Suprapubic skin (tissue), 4 donors: ENCODE measurements around the gene PPP1R14C. TPM values are rescaled to one million over a fixed set of nuclear protein-coding genes. Genes with fewer than 3 reads are reported as not detected.

Experiments
- DNase-seq, 2 donors: peaks; one replicate each; pipeline ENCODE4 v3.0.0-alpha.2; 2019; ENCODE audit warnings: low spot score in 2 of 2
- H3K27ac ChIP-seq: fragments of 200-600 bp; sonication (generic); one replicate; pipeline ENCODE4 v1.5.1; 2019
- H3K27me3 ChIP-seq: fragments of 200-600 bp; sonication (generic); one replicate; pipeline ENCODE4 v1.5.1; 2019
- H3K36me3 ChIP-seq: fragments of 200-600 bp; sonication (generic); one replicate; pipeline ENCODE4 v1.5.1; 2019
- H3K4me1 ChIP-seq: fragments of 200-600 bp; sonication (generic); one replicate; pipeline ENCODE4 v1.5.1; 2019
- H3K4me3 ChIP-seq: fragments of 200-600 bp; sonication (generic); one replicate; pipeline ENCODE4 v1.5.1; 2019; ENCODE audit warnings: mild to moderate bottlenecking
- H3K9me3 ChIP-seq: fragments of 200-600 bp; sonication (generic); one replicate; pipeline ENCODE4 v1.5.1; 2019
- EP300 ChIP-seq: sonication (generic); formaldehyde crosslinking; IDR thresholded peaks from one replicate; pipeline ENCODE4 v1.6.1; 2017; ENCODE audit warnings: antibody characterized with exemption
- POLR2A ChIP-seq, 2 donors: fragments of 450-650 bp; IDR thresholded peaks; one replicate each; pipeline ENCODE4 v1.6.1; 2017; ENCODE audit warnings: antibody characterized with exemption in 2 of 2, mild to moderate bottlenecking in 2 of 2, moderate library complexity in 2 of 2
- POLR2AphosphoS5 ChIP-seq, 3 donors: sonication (generic); formaldehyde crosslinking; IDR thresholded peaks; one replicate each; pipeline ENCODE4 v1.6.1; 2017; ENCODE audit warnings: antibody characterized with exemption in 3 of 3
- WGBS: methylation state at CpG from one replicate; pipeline ENCODE4 v1.1.5; 2018; 5-methylcytosine and 5-hydroxymethylcytosine counted together
- total RNA-seq, 4 donors: library from RNA; depleted of rRNA; stranded (reverse); fragments of >200 nt; gene quantifications; one replicate each; pipeline ENCODE4 v1.1.0, GENCODE V29; 2016
- TF ChIP-seq, protein P1 (sequence below), 2 donors: fragments of 200-600 bp in 1 of 2; fragments of 450-650 bp in 1 of 2; sonication (generic) in 1 of 2; IDR thresholded peaks; one replicate each; pipeline ENCODE4 v1.5.1; 2016 to 2019; ENCODE audit warnings: antibody characterized with exemption in 2 of 2, mild to moderate bottlenecking in 1 of 2, moderate library complexity in 1 of 2

The PPP1R14C gene
- total RNA-seq, 4 donors from 2014 or later = 44.3 to 104 (median 88.8) TPM

DNA sequence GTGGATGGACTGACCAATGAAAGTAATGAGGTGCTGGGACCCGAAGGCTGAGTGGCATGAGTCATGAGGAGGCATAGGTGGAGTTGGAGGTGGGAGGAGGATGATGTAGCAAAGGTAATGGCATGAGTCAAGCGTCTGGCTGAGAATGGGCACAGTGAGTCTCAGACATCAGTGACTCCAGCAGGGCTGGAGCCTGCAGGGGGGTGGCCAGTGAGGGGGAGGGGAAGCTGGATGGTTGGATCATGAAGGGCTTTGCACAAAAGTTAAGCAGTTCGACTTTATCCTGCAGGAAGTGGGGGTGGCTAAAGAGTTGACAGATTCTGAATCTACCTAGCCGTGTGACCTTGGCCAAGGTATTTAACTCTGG, 127.0 kb downstream of the PPP1R14C start:
- H3K27me3 ChIP-seq = no peaks in the 10 kb centered on the region
- no peaks in the 10 kb centered on the region for H3K9me3 ChIP-seq
- 70% methylated on average over 4 of the region's 4 CpGs for WGBS
- H3K36me3 ChIP-seq = no peaks in the 10 kb centered on the region
- peak in 1 of 2 donors; percentile 59 for DNase-seq
- peak overlapping the region; percentile 2 for H3K27ac ChIP-seq
- H3K4me3 ChIP-seq = no peak overlapping the region
- H3K4me1 ChIP-seq = peaks cover 62% of the 10 kb centered on the region
- no peak for TF ChIP-seq POLR2AphosphoS5 (IDR thresholded peaks at IDR 0.05)
- TF ChIP-seq EP300 = no peak
- TF ChIP-seq, protein P1, sequence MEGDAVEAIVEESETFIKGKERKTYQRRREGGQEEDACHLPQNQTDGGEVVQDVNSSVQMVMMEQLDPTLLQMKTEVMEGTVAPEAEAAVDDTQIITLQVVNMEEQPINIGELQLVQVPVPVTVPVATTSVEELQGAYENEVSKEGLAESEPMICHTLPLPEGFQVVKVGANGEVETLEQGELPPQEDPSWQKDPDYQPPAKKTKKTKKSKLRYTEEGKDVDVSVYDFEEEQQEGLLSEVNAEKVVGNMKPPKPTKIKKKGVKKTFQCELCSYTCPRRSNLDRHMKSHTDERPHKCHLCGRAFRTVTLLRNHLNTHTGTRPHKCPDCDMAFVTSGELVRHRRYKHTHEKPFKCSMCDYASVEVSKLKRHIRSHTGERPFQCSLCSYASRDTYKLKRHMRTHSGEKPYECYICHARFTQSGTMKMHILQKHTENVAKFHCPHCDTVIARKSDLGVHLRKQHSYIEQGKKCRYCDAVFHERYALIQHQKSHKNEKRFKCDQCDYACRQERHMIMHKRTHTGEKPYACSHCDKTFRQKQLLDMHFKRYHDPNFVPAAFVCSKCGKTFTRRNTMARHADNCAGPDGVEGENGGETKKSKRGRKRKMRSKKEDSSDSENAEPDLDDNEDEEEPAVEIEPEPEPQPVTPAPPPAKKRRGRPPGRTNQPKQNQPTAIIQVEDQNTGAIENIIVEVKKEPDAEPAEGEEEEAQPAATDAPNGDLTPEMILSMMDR (IDR thresholded peaks at IDR 0.05) = no peak
- TF ChIP-seq POLR2A (IDR thresholded peaks at IDR 0.05) = no peak

DNA sequence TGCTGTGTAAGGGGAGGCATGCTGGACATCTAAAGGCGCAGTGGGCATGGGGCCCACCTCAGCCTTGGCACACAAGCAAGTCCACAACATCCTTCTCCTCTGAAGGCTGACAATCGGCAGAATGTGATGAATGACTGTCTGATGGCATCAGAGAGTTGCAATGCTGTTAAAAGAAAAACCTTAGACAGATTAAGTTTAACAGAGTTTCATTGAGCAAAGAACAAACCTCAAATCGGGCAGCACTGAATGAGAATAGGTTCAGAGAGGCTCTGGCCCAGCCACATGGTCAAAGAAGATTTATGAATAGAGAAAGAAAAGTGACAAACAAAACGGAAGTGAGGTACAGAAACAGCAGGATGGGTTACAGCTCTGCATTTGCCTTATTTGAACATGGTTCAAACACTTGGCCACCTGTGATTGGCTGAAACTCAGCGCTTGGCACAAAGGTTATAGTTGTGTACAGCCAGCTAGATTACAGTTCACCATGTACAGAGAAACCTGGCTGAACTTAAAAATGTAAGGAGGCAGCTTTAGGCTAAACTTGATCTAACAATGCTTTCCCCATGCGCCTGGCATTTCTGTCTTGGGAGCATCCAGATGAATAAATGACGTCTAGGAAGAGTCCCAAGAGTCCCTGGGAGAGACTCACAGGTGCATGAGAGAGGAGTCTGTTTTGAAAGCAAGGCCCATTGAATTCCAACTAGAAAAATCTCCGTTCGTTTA, 127.6 kb downstream of the PPP1R14C start:
- no peak for TF ChIP-seq POLR2A (IDR thresholded peaks at IDR 0.05)
- TF ChIP-seq EP300 = no peak
- TF ChIP-seq POLR2AphosphoS5 (IDR thresholded peaks at IDR 0.05) = no peak
- TF ChIP-seq, protein P1 (IDR thresholded peaks at IDR 0.05) = no peak
- peak in 1 of 2 donors; percentile 18 for DNase-seq
- 82% methylated on average over 9 of the region's 9 CpGs for WGBS
- Histone ChIP-seq H3K4me1 (peaks cover 67% of the 10 kb centered on the region), H3K4me3 (no peak overlapping the region), H3K27ac (peak overlapping the region; percentile 2), H3K36me3 (no peaks in the 10 kb centered on the region), H3K9me3 (no peaks in the 10 kb centered on the region), H3K27me3 (no peaks in the 10 kb centered on the region)

DNA sequence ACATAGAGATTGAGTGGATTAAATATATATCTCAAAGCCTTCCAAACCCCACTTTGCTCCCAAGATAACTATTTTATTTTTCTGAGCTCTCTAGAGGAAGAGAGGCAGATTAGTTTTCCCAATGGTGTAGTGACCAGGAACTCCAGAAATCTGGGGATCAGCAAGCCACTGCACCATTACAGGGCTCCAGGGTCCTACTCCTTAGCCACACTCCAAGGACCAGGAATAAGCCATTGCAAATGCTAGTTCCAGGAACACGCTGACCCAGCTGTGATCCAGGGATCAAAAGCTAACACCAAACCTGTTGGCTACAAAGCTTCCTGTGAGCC, 128.3 kb downstream of the PPP1R14C start:
- 100% methylated on average over 1 of the region's 1 CpG for WGBS
- Histone ChIP-seq H3K4me3 (no peak overlapping the region), H3K9me3 (no peaks in the 10 kb centered on the region), H3K4me1 (peaks cover 70% of the 10 kb centered on the region), H3K36me3 (no peaks in the 10 kb centered on the region), H3K27ac (no peak overlapping the region), H3K27me3 (no peaks in the 10 kb centered on the region)
- TF ChIP-seq, protein P1 (IDR thresholded peaks at IDR 0.05) = no peak
- TF ChIP-seq EP300 = no peak
- no peak for TF ChIP-seq POLR2A (IDR thresholded peaks at IDR 0.05)
- TF ChIP-seq POLR2AphosphoS5 (IDR thresholded peaks at IDR 0.05) = no peak
- DNase-seq = peak in 1 of 2 donors; percentile 24

DNA sequence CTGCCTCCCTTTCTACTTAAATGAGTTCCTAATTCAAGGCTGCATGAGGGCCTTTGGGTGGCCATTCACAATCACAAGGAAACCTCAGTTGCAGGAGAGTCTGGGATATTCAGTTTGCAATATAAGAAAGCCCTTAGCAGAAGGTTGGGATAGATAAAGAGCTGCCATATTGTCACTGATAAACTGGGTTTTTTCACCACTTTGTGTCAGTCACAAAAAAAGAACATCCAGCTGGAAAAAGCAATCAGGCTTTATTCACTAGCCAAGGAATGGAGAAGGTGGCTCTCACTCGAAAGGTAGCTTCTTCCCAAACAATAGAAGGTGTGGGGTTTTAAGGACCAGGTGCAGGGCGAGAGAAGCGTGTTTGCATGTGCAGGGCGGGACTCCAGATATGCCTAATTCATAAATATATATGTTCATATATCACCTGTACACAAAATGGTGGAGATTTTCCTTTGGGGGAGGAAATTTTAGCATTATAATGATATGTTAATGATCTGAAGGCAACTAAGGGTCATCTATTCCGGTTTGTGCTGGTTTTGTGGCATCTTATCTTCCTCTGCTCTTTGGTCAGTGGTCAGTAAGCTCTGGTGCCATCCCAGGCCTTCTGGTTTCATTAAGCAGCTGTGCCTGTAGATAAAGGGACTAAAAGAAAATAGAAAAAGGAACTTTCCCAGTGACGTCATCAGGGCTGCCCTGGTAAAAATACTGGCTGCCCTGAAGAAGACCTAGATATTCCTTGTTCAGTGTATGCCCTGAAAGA, 128.8 kb downstream of the PPP1R14C start:
- TF ChIP-seq POLR2AphosphoS5 (IDR thresholded peaks at IDR 0.05) (no peak), EP300 (no peak), POLR2A (IDR thresholded peaks at IDR 0.05) (no peak)
- TF ChIP-seq, protein P1 (IDR thresholded peaks at IDR 0.05) = no peak
- 65% methylated on average over 6 of the region's 6 CpGs for WGBS
- peak in 1 of 2 donors; percentile 29 for DNase-seq
- H3K27ac ChIP-seq = peak overlapping the region; percentile 78
- no peaks in the 10 kb centered on the region for H3K9me3 ChIP-seq
- H3K36me3 ChIP-seq = no peaks in the 10 kb centered on the region
- no peak overlapping the region for H3K4me3 ChIP-seq
- peaks cover 70% of the 10 kb centered on the region for H3K4me1 ChIP-seq
- no peaks in the 10 kb centered on the region for H3K27me3 ChIP-seq

DNA sequence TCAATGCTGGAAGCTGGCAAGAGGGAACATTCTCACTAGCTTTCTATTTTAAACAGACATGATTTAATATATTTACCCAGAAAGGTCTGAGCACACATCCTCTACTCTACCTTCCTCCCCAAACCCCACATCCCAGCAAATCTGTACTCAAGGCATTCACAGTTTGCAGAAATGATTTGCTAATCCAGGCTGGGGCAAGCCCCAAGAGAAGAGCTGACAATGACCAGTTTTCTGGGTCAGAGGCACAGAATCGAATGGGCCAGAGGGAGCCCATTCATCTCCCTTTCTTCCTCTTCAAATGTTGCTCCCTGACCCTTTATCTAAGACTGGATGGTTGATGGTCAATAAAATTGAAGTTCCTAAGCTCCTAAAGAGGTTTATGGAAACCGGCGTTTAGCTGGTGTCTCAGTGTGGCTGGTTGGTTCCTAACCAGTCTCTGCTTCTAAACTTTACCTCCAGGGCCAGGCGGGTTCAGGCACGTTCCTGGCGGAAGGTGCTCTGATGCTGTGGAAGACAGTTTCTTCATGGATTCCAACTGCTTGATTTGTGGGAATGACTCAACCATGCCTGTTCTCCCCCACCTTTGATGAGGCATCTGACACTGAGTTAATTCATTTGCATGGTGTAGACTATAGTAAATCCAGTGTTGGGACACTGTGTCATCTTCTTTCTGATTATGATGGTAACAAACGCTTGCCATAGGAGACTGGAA, 129.6 kb downstream of the PPP1R14C start:
- WGBS = 48% methylated on average over 7 of the region's 7 CpGs
- Histone ChIP-seq H3K36me3 (no peaks in the 10 kb centered on the region), H3K4me3 (no peak overlapping the region), H3K27ac (peak overlapping the region; percentile 78), H3K27me3 (no peaks in the 10 kb centered on the region), H3K4me1 (peaks cover 71% of the 10 kb centered on the region), H3K9me3 (no peaks in the 10 kb centered on the region)
- no peak for DNase-seq
- TF ChIP-seq POLR2AphosphoS5 (IDR thresholded peaks at IDR 0.05) (peak in 2 of 3 donors; percentile 67), POLR2A (IDR thresholded peaks at IDR 0.05) (no peak)
